IMR-90 (cell line): ENCODE measurements around the gene LYPD4.

Experiments
- BHLHE40 ChIP-seq: fragments of 150-350 bp; IDR thresholded peaks from 2 replicates; pipeline ENCODE4 v1.6.1; 2016; ENCODE audit warnings: mild to moderate bottlenecking, low read depth, low read length
- FOS ChIP-seq: fragments of 150-350 bp; IDR thresholded peaks from 2 replicates; pipeline ENCODE4 v1.6.1; 2016; ENCODE audit warnings: low read depth, low read length
- MAFK ChIP-seq: IDR thresholded peaks from 2 replicates; pipeline ENCODE4 v1.6.1; 2012; ENCODE audit warnings: low read depth, low read length, improper control_type of control experiment
- MXI1 ChIP-seq: IDR thresholded peaks from 2 replicates; pipeline ENCODE4 v1.6.1; 2012; ENCODE audit warnings: low read depth, mild to moderate bottlenecking, low read length, moderate library complexity, borderline replicate concordance
- POLR2A ChIP-seq: IDR thresholded peaks from 2 replicates; pipeline ENCODE4 v1.6.1; 2012; ENCODE audit warnings: mild to moderate bottlenecking, low read depth, low read length
- RCOR1 ChIP-seq: IDR thresholded peaks from 2 replicates; pipeline ENCODE4 v1.6.1; 2012; ENCODE audit warnings: mild to moderate bottlenecking, low read length, improper control_type of control experiment; ENCODE audit not compliant: insufficient replicate concordance
- SMC3 ChIP-seq: fragments of 150-350 bp; IDR thresholded peaks from 2 replicates; pipeline ENCODE4 v1.6.1; 2016; ENCODE audit warnings: low read depth, mild to moderate bottlenecking, antibody characterized with exemption, low read length, moderate library complexity
- USF2 ChIP-seq: fragments of 150-350 bp; IDR thresholded peaks from 2 replicates; pipeline ENCODE4 v1.6.1; 2017; ENCODE audit warnings: mild to moderate bottlenecking, antibody characterized with exemption, low read length, low read depth
- TF ChIP-seq, protein P1 (sequence below): conservative IDR thresholded peaks from 2 replicates; pipeline ENCODE4 v1.5.1; 2012; ENCODE audit warnings: mild to moderate bottlenecking, low read depth, low read length, improper control_type of control experiment

DNA sequence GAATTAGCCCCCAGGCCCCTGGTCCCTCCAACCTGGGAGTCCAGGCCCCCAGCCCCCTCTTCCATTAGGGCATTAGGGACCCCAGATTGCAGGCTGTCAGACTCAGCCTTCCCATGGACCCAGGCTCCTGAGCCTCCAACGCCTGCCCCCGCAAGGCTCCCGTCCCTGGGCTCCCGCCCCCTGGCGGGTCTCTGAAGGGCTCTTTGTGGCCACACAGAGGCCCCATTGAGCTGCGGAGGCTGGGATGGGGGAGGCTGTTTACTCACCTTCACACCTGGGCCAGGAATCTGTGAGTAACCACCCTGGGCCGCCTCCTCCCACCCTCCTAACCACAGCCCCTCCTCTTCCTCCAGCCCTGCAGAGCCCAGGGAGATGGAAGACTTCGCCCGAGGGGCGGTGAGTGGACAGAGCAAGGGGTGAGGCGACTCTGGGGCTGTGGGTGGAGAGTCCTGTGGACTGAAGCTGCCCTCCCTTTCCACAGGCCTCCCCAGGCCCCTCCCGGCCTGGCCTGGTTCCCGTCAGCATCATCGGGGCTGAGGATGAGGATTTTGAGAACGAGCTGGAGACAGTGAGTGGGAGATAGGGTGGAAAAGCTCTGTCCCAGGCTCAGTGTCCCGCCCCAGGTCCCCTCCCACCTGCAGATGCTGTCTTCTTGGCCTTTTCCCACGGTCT is 43.4 kb upstream of the LYPD4 start:
- TF ChIP-seq, protein P1, sequence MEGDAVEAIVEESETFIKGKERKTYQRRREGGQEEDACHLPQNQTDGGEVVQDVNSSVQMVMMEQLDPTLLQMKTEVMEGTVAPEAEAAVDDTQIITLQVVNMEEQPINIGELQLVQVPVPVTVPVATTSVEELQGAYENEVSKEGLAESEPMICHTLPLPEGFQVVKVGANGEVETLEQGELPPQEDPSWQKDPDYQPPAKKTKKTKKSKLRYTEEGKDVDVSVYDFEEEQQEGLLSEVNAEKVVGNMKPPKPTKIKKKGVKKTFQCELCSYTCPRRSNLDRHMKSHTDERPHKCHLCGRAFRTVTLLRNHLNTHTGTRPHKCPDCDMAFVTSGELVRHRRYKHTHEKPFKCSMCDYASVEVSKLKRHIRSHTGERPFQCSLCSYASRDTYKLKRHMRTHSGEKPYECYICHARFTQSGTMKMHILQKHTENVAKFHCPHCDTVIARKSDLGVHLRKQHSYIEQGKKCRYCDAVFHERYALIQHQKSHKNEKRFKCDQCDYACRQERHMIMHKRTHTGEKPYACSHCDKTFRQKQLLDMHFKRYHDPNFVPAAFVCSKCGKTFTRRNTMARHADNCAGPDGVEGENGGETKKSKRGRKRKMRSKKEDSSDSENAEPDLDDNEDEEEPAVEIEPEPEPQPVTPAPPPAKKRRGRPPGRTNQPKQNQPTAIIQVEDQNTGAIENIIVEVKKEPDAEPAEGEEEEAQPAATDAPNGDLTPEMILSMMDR: no peak
- TF ChIP-seq POLR2A (no peak), MXI1 (no peak), RCOR1 (no peak), USF2 (no peak), BHLHE40 (no peak), MAFK (no peak), FOS (no peak), SMC3 (no peak)
